Activated CD8-positive, alpha-beta memory T cell treated with anti-CD3 and anti-CD28 coated beads, Interleukin-2, amount 50 U/mL, for 1 hour (primary cell): Measurements from ENCODE around the gene OCA2.
"Not testable (repeated sequence)": the region's sequence is repeated elsewhere in the genome, so short reads cannot be mapped to it uniquely, and the experiment has no call there.

Source experiments
- DNase-seq: peaks from one replicate; pipeline ENCODE4 v3.0.0-alpha.2; 2020; ENCODE audit errors: extremely low read depth

Gene OCA2

GRCh38 chr15:27725731-27726130 lies 373.4 kb downstream of the OCA2 start:
- DNase-seq, result no peak

GRCh38 chr15:27723821-27724220 lies 375.3 kb downstream of the OCA2 start:
- no peak for DNase-seq

GRCh38 chr15:27722102-27722501 lies 377.0 kb downstream of the OCA2 start:
- DNase-seq, result no peak

GRCh38 chr15:27714675-27715074 lies 384.4 kb downstream of the OCA2 start:
- DNase-seq, result no peak

- DNase-seq, result not testable (repeated sequence)
These were observed 385.3 kb downstream of the OCA2 start for GRCh38 chr15:27713850-27714249.

- no peak for DNase-seq
These were observed 391.9 kb downstream of the OCA2 start for GRCh38 chr15:27707257-27707656.

- no peak for DNase-seq
These were observed 392.8 kb downstream of the OCA2 start for GRCh38 chr15:27706300-27706699.

GRCh38 chr15:27705056-27705455 lies 394.1 kb downstream of the OCA2 start:
- no peak for DNase-seq
